RWPE1 (cell line): ENCODE measurements around the gene NEURL1.

ENCODE experiments used
- CTCF ChIA-PET: fragments of 350-600 bp; sonication (Branson Sonifier 250); formaldehyde crosslinking; extraction: SDS; loops from one replicate; lab custom pipeline; 2021; lab: Yijun Ruan, JAX
- POLR2A ChIA-PET: fragments of 400-600 bp; formaldehyde crosslinking; extraction: SDS; loops from one replicate; lab custom pipeline; 2020; ENCODE audit warnings: antibody characterized with exemption; ENCODE audit not compliant: low non-redundant PET; lab: Yijun Ruan, JAX
- DNase-seq: peaks from one replicate; pipeline ENCODE4 v3.0.0; 2012; ENCODE audit warnings: low spot score
- H3K27ac ChIP-seq: fragments of 450-650 bp; 2 replicates; pipeline ENCODE4 v1.5.1; 2017
- TF ChIP-seq, protein P1 (sequence below): fragments of 450-650 bp; conservative IDR thresholded peaks from 2 replicates; pipeline ENCODE4 v1.5.1; 2017; ENCODE audit warnings: low read depth, mild to moderate bottlenecking

The NEURL1 gene

DNA sequence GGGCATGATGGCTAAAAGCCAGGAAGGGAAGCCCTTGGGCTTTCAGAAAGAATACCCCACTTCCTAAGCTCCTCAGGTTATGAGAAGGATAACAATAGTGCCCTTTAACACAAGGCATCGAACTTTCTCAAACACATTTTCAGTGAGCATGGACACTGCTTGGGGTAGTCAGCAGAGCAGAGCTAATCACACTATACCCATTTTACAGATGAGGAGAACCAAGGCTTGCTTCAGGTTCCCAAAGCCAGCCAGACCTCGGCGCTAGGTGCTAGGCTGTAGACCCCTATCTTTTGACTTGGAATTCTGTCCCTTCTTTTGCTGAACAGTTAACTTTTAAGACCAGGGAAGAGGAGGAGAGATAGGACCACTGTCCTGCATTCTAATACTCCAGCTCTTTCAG, 1.8 kb downstream of the NEURL1 start:
- H3K27ac ChIP-seq = no peak overlapping the region
- DNase-seq = no peak
- ChIA-PET CTCF (interaction anchor here (1.2 kb wide), 1 partner anchor 12 kb away, joined by 3 read pairs; no protein-coding TSS in a partner anchor), POLR2A (no interaction called here)
- TF ChIP-seq, protein P1, sequence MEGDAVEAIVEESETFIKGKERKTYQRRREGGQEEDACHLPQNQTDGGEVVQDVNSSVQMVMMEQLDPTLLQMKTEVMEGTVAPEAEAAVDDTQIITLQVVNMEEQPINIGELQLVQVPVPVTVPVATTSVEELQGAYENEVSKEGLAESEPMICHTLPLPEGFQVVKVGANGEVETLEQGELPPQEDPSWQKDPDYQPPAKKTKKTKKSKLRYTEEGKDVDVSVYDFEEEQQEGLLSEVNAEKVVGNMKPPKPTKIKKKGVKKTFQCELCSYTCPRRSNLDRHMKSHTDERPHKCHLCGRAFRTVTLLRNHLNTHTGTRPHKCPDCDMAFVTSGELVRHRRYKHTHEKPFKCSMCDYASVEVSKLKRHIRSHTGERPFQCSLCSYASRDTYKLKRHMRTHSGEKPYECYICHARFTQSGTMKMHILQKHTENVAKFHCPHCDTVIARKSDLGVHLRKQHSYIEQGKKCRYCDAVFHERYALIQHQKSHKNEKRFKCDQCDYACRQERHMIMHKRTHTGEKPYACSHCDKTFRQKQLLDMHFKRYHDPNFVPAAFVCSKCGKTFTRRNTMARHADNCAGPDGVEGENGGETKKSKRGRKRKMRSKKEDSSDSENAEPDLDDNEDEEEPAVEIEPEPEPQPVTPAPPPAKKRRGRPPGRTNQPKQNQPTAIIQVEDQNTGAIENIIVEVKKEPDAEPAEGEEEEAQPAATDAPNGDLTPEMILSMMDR = no peak

DNA sequence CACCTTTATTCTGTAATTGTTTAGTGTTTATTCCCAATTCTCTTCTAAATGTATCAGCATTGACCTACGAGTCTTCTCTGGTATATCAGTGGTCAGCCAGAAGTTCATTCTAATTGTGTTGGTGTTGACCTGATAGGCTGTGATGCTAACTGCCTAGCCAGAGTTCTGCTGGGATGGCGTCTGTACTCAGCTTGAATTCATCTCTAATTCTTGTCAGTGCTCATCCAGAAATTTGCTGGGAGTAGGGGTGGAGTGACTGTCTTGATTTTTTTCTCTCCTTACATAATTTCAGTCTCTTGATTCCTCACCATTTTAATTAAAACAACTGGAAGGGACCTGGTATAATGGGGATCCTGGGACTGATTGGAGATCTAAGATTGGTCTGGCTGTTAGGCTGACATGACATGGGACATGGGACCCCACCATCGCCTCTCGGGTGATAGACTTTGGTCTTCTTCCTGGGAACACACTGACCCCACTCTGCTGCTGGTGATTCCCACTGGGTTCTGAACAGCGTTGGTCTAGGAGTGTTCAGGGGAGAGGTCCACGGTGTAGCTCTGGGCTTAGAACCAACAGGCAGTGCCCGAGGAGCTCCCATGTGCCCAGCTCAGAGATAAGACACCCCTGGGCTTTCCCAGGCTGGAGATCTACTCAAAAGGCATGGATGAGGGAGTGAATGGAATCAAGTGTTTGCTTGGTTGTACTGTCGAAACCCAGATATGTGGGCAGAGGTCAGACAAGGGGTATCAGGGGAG, 3.8 kb downstream of the NEURL1 start:
- no peak overlapping the region for H3K27ac ChIP-seq
- ChIA-PET POLR2A (no interaction called here), CTCF (interaction anchor here (0.6 to 2.2 kb wide), 3 partner anchors 8 to 155 kb away, joined by 3 to 6 read pairs (median 4); no protein-coding TSS in a partner anchor)
- DNase-seq = no peak
- TF ChIP-seq, protein P1 = no peak

DNA sequence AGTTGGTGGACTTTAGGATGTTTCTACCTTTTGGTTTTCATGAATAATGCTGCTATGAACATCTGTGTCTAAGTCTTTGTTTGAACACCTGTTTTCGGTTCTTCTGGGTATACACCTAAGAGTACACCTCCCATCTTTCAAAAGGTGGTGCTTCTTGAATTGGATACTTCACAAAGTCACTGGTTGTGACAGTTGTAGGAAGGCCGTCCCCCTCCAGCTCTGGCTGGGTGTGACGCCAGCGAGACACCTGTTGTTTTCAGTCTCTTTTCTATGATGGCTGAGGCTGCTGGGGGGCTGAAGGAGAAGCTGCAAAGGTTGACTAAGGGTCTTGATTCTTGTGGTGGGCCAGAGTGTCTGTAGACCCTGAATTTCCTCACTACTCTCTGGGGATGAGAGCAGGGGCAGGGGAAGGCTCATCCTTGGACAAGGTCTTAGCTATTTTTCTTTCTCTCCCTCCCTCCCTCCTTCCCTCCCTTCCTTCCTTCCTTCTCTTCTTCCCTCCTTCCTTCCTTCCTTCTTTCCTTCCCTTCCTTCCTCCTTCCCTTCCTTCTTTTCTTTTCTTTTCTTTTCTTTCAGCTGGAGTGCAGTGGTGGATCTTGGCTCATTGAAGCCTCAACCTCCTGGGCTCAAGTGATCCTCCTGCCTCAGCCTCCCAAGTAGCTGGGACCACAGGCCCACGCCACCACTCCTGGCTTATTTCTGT, 5.6 kb downstream of the NEURL1 start:
- ChIA-PET CTCF (no interaction called here), POLR2A (interaction anchor here (0.6 kb wide), 1 partner anchor 24 kb away, joined by 5 read pairs; no protein-coding TSS in a partner anchor)

DNA sequence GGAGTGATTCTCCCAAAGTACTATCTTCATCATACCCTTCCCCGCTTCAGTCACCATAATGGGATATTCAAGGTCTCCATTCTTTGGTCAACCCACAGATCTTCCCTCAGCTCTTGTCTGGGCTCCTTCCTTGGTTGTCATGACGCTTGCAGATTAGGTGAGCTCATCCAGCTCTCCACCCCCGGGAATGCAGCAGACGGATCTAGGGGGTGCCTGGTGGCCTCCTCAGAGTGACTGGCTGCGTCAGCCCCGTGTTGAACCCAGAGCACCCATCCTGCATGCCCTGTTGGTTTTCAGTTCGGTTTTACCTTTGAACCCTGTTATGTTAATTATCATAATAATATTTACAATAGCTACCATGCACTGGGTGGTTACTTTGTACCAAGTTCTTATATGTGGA, 6.4 kb downstream of the NEURL1 start:
- H3K27ac ChIP-seq = no peak overlapping the region
- POLR2A ChIA-PET = interaction anchor here (0.6 kb wide), 1 partner anchor 23 kb away, joined by 5 read pairs; no protein-coding TSS in a partner anchor
- no peak for DNase-seq
- TF ChIP-seq, protein P1 = no peak
- CTCF ChIA-PET = no interaction called here

More for the DNA sequence above, 5.6 kb downstream of the NEURL1 start:
- H3K27ac ChIP-seq = no peak overlapping the region
- DNase-seq = no peak
- TF ChIP-seq, protein P1 = no peak

DNA sequence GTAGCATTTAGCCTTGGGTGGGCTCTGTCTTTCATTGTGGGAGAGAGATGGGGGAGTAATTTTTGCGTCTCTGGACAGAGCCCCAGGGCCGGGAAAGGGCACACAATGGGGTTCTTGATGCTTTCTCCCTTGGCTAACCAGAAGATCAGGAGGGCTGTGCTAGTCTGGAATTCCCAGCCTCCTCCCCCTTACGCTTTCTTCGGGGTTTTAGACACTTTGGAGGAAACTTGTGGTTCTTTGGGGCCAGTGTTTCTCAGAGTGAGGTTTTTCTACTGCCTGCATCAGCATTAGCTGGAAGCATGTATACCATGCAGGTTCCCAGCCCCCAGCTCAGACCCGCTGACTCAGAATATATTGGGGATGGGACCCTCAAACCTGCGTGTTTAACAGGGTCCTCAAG, 7.0 kb downstream of the NEURL1 start:
- no peak overlapping the region for H3K27ac ChIP-seq
- no peak for DNase-seq
- ChIA-PET CTCF (no interaction called here), POLR2A (no interaction called here)
- TF ChIP-seq, protein P1 = no peak

DNA sequence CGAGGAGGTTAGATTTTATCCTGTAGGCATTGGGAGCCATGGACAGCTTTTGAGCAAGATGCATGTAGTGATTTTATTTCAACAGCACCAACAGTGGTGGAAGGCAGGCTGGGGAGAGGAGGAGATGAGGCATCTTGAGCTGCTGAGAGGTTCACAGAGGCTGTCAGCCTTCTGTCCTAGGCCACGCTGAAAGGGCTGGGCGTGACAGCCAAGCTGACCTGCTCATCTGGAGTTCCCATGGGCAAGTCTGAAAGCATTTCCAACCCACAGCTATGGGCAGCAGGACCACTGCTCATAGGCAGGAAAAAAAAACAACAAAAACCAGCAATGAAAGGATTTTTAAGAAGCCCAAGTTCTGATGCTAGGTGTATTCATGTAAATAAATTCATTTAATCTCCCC, 7.7 kb downstream of the NEURL1 start:
- ChIA-PET POLR2A (no interaction called here), CTCF (no interaction called here)
- TF ChIP-seq, protein P1 = no peak
- no peak for DNase-seq
- H3K27ac ChIP-seq = no peak overlapping the region
